Effector memory CD8-positive, alpha-beta T cell (primary cell): ENCODE measurements around the gene CRYBB1.

ENCODE experiments used
- ATAC-seq: fragments of 150-1000 bp; cut with Tn5 transposase; replicated peaks from 2 replicates; pipeline ENCODE4 v1.10.0; 2021; ENCODE audit warnings: mild to moderate bottlenecking, moderate library complexity
- DNase-seq, 3 experiments: peaks; one replicate each; pipeline ENCODE4 v3.0.0; 2021
- H3K27ac Mint-ChIP-seq, 2 donors: one replicate each; pipeline ENCODE4 v1.8.0; 2022; ENCODE audit warnings: mild to moderate bottlenecking in 2 of 2, mixed read lengths in 2 of 2, moderate library complexity in 2 of 2
- H3K27me3 Mint-ChIP-seq, 2 donors: one replicate each; pipeline ENCODE4 v1.8.0; 2022; ENCODE audit warnings: mixed read lengths in 2 of 2
- H3K36me3 Mint-ChIP-seq: one replicate; pipeline ENCODE4 v1.8.0; 2022; ENCODE audit warnings: mild to moderate bottlenecking, moderate library complexity, mixed read lengths; ENCODE audit not compliant: insufficient read depth
- H3K4me1 Mint-ChIP-seq, 2 donors: one replicate each; pipeline ENCODE4 v1.8.0; 2022; ENCODE audit warnings: low read depth in 2 of 2, mixed read lengths in 2 of 2
- H3K4me3 Mint-ChIP-seq, 2 donors: one replicate each; pipeline ENCODE4 v1.8.0; 2022; ENCODE audit warnings: mild to moderate bottlenecking in 2 of 2, mixed read lengths in 2 of 2, moderate library complexity in 2 of 2
- H3K9me3 Mint-ChIP-seq, 2 donors: one replicate each; pipeline ENCODE4 v1.8.0; 2022; ENCODE audit warnings: mixed read lengths in 2 of 2

Gene CRYBB1

GRCh38 chr22:26589367-26589844 is 28.4 kb downstream of the CRYBB1 start:
- DNase-seq (no peak), ATAC-seq (peak; percentile 3)
- peak overlapping the region; percentile 75 to 77 for H3K27ac Mint-ChIP-seq
- H3K36me3 Mint-ChIP-seq, result peaks cover 19% of the 10 kb centered on the region
- H3K4me3 Mint-ChIP-seq, result peak overlapping the region; percentile 85 to 92
- H3K27me3 Mint-ChIP-seq, result no peaks in the 10 kb centered on the region
- H3K9me3 Mint-ChIP-seq, result no peaks in the 10 kb centered on the region
- H3K4me1 Mint-ChIP-seq, result peaks cover 70 to 79% of the 10 kb centered on the region in 2 donors

DNA sequence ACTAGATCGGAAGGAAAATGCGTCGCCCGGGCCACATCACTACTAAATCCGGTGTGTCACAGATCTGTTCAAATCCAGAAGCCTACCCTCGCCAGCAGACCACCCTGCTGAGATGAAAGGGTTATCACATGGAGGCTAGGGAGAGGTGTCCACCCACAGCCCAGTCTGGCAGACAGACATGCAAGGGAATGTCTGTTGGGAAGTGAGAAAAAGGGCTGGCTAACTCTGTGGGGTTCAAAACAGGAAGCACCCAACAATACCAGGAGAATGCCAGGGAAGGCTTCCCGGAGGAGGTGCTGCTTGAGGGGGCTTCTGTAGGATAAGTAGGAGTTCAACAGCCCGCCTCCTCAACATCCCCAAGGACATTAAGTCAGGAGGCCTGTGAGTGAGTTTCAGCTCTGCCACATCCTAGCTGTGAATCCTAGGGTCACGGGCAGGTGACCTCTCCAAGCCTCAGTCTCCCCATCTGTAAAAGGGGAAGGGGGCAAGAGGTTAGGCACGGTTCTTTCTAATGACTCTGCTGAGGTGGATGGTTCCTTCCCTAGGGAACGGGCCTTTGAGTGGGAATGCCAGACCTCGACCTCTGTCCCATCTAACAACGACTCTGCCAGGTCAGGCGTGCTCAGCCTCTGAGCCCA is 29.0 kb downstream of the CRYBB1 start:
- DNase-seq (no peak), ATAC-seq (no peak)
- Mint-ChIP-seq H3K4me3 (peak overlapping the region; percentile 85 to 92), H3K27me3 (no peaks in the 10 kb centered on the region), H3K36me3 (peaks cover 24% of the 10 kb centered on the region), H3K4me1 (peaks cover 70 to 79% of the 10 kb centered on the region in 2 donors), H3K27ac (peak overlapping the region; percentile 75 to 77), H3K9me3 (no peaks in the 10 kb centered on the region)

GRCh38 chr22:26587991-26588613 is 29.7 kb downstream of the CRYBB1 start:
- no peaks in the 10 kb centered on the region for H3K27me3 Mint-ChIP-seq
- ATAC-seq (no peak), DNase-seq (no peak)
- H3K36me3 Mint-ChIP-seq, result peaks cover 29% of the 10 kb centered on the region
- H3K9me3 Mint-ChIP-seq, result no peaks in the 10 kb centered on the region
- peaks cover 66 to 76% of the 10 kb centered on the region in 2 donors for H3K4me1 Mint-ChIP-seq
- peak overlapping the region; percentile 85 to 92 for H3K4me3 Mint-ChIP-seq
- peak overlapping the region; percentile 75 to 77 for H3K27ac Mint-ChIP-seq

DNA sequence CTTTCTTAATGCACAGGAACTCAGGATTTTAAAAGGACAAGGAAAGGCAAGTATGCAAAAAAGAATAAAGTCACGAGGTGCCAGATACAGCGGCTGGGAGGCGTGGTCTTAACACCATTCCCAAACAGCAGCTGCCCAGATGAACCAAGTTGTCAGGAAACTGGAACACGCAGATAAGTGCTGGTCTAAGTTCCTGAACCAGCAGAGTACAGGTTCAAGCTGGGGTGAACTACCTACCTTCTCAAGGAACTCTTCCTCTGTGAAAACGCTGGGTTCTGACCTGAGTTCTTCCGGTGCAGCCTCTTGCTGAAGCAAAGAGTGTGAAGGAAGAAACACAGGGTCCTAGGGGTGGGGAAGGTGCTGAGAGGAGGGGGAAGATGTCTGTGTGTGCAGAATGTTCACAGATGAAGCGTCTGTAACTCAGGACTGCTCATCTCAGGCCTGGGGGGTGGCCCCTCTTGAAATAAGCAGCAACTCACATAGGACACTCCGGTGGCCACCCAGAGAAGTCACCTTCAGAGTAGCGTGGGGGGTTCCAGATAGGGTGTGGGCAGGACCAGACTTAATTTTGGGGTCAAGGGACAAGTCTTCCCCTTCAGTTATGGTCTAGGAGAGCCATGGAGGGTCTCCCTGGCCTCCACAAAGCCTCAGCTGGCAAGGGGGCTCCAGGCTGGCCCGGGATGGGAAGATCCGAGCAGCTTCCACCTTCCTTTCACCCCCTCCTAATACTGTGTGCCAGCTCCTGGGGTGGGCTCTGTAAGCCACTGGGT is 31.1 kb downstream of the CRYBB1 start:
- Mint-ChIP-seq H3K27ac (peak overlapping the region; percentile 77 to 90), H3K4me1 (peaks cover 52 to 71% of the 10 kb centered on the region in 2 donors), H3K4me3 (peak overlapping the region; percentile 70 to 92), H3K27me3 (no peaks in the 10 kb centered on the region), H3K36me3 (peaks cover 34% of the 10 kb centered on the region), H3K9me3 (no peaks in the 10 kb centered on the region)
- ATAC-seq, result peak; percentile 38
- peak in 1 of 3 experiments; percentile 24 for DNase-seq

DNA sequence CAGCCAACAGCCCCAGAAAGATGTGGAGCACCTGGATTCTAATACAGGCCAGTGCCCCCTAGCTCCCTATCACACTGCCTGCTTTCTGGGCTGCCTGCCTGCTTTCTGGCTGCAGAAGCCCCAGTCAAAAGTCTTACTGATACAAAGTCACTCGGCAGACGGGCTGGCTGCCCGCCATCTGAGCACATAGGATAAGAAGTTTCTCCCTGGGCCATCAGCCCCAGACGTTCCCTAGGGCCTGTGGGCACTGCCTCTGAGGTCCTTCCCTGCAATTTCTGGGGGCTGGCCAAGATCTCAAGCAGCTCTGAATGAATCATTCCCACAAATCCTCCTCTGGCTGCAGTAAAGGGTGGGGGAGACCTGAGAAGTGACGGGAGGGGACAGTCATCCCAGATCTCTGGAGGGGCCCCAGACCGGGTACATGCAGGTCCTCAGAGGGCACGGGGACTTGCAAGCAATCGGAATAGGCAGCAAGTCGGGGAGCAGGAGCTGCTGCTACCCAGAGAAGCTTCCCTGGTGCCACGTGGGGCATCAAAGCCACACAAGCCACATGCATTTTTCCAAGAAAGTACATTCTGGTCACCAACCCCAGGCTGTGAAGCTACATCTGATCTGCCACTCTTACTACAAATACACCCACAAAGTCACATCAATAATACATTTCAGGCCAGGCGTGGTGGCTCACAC is 32.6 kb downstream of the CRYBB1 start:
- Mint-ChIP-seq H3K27me3 (no peaks in the 10 kb centered on the region), H3K4me3 (peak overlapping the region; percentile 68 to 92), H3K4me1 (peaks cover 62 to 77% of the 10 kb centered on the region in 2 donors), H3K27ac (peak overlapping the region; percentile 85 to 90), H3K9me3 (no peaks in the 10 kb centered on the region), H3K36me3 (peaks cover 37% of the 10 kb centered on the region)
- ATAC-seq (no peak), DNase-seq (no peak)

DNA sequence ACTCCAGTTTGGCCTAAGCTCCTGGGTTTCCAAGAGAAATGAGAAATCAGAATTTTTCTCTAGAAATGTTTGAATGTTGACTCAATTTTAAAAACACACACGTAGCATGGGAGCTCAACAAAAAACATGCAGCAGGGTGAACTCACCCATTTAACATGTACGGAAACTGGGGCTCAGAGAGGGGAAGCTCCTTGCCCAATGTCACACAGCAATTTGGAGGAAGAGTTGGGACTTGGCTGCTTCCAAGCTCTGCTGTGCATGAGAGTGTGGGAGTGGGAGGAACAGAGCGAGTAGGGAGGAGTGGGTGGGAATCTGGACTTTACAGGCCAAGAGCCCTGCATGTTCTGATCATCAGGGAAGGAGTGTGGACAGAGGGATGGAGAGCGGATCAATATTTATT is 33.8 kb downstream of the CRYBB1 start:
- DNase-seq (no peak), ATAC-seq (no peak)
- peak overlapping the region; percentile 68 to 92 for H3K4me3 Mint-ChIP-seq

GRCh38 chr22:26581633-26582168 is 36.1 kb downstream of the CRYBB1 start:
- H3K27ac Mint-ChIP-seq, result peak overlapping the region; percentile 75 to 93
- DNase-seq, result no peak
- no peak for ATAC-seq
- peaks cover 62 to 81% of the 10 kb centered on the region in 2 donors for H3K4me1 Mint-ChIP-seq
- H3K36me3 Mint-ChIP-seq, result peaks cover 51% of the 10 kb centered on the region
- H3K9me3 Mint-ChIP-seq, result no peaks in the 10 kb centered on the region
- H3K27me3 Mint-ChIP-seq, result no peaks in the 10 kb centered on the region
- peak overlapping the region in 1 of 2 donors; percentile 87 for H3K4me3 Mint-ChIP-seq

More for the DNA sequence above, 33.8 kb downstream of the CRYBB1 start:
- Mint-ChIP-seq H3K27ac (peak overlapping the region; percentile 85 to 90), H3K4me1 (peaks cover 69 to 88% of the 10 kb centered on the region in 2 donors), H3K9me3 (no peaks in the 10 kb centered on the region), H3K36me3 (peaks cover 37% of the 10 kb centered on the region), H3K27me3 (no peaks in the 10 kb centered on the region)

DNA sequence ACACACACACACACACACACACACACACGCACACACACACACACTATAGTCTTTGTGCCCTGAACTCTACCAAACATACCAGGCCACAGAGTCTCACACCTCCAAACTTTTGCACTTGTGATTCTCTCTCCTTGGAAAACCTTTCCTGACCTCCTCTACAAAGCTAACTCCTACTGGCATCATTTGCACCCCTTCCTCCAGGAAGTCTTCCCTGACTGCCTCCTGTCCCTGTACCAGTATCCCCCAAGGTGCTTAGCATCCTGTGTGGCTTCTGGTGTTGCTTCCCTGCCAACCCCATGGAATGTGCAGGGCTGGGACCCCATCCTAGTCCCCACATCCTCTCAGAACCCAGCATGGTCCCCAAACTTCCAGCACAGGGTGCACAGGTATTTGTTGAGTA is 36.8 kb downstream of the CRYBB1 start:
- Mint-ChIP-seq H3K9me3 (no peaks in the 10 kb centered on the region), H3K4me1 (peaks cover 61 to 80% of the 10 kb centered on the region in 2 donors), H3K27me3 (no peaks in the 10 kb centered on the region), H3K4me3 (peak overlapping the region; percentile 11 to 87), H3K27ac (peak overlapping the region; percentile 75 to 93), H3K36me3 (peaks cover 45% of the 10 kb centered on the region)
- DNase-seq, result no peak
- no peak for ATAC-seq

DNA sequence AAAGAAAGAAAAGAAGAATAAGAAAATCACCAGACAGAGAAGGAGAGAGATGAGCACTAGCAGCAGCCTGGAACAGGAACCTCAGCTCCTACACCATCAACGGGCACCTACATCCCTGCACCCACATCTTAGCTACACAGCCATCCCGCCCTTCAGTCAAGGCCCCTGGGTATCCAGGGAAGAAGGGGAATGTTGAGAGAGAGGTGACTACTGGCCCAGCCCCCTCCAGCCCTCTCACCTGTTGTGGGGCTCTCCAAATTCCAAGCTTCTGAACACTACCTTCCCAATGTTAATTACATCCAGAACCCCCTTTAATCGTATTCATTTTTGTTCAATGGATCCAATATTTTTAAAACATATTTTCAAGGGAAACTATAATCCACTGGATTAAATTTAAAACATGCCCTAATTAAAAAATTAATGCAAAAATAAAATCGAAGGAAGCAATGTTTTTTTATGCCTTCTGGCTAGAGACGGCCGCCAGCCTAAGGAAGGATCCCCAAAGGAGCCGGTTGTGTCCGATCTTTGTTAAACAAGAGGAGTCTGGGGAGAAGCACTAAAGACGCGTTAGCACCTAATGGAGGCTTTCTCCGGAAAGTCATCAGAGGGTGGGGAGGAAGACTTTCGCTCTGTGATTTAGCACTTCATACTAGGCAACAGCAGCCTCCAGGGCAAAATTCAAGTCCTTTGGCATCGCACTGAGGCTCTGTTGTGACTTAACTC is 37.4 kb downstream of the CRYBB1 start:
- DNase-seq, result no peak
- Mint-ChIP-seq H3K27me3 (no peaks in the 10 kb centered on the region), H3K4me1 (peaks cover 59 to 77% of the 10 kb centered on the region in 2 donors), H3K36me3 (peaks cover 41% of the 10 kb centered on the region), H3K9me3 (no peaks in the 10 kb centered on the region), H3K4me3 (peak overlapping the region; percentile 73 to 87), H3K27ac (peak overlapping the region; percentile 75 to 93)
- no peak for ATAC-seq

GRCh38 chr22:26579331-26579886 is 38.4 kb downstream of the CRYBB1 start:
- ATAC-seq, result peak; percentile 94
- Mint-ChIP-seq H3K4me3 (peak overlapping the region; percentile 73 to 87), H3K9me3 (no peaks in the 10 kb centered on the region), H3K4me1 (peaks cover 55 to 76% of the 10 kb centered on the region in 2 donors), H3K36me3 (peaks cover 40% of the 10 kb centered on the region), H3K27me3 (no peaks in the 10 kb centered on the region), H3K27ac (peak overlapping the region; percentile 75 to 93)
- peak; percentile 54 to 58 (median 55) for DNase-seq

- no peak for DNase-seq
- Mint-ChIP-seq H3K27me3 (no peaks in the 10 kb centered on the region), H3K27ac (peak overlapping the region in 1 of 2 donors; percentile 69), H3K4me3 (no peak overlapping the region), H3K36me3 (peaks cover 20% of the 10 kb centered on the region), H3K4me1 (peaks cover 64 to 81% of the 10 kb centered on the region in 2 donors), H3K9me3 (no peaks in the 10 kb centered on the region)
- no peak for ATAC-seq
Observed at GRCh38 chr22:26577081-26577480, 40.7 kb downstream of the CRYBB1 start.

DNA sequence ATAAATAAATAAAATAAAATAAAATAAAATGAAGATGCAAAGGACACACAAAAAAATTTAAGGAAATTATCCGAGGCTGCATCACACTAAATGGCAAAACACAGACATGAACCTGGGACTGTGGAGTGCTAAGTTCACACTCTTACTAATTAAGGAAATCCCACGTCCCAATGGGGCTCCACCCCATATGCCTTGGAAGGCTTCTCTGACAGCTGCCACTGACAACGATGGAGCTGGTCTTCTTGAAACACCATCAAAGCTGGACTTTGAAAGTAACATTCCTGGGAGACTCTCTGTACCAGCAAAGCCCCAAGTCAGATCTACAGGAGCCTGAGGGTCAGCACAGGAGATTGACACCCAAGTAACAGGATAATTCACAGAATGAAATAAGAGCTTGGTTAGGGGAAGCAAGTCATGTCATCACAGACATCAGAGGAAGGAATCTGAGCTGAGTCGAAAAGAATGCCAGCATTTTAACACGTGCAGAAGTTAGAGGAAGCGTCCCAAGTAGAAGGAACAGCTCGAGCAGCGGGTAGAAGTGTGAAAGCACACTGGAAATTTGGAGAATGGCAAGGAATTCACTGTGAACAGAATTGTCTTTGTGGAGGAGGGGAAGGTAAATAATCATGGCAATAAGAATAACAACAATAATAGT is 41.7 kb downstream of the CRYBB1 start:
- Mint-ChIP-seq H3K9me3 (no peaks in the 10 kb centered on the region), H3K27ac (peak overlapping the region; percentile 2 to 33), H3K36me3 (peaks cover 14% of the 10 kb centered on the region), H3K4me1 (peaks cover 69 to 84% of the 10 kb centered on the region in 2 donors), H3K4me3 (peak overlapping the region in 1 of 2 donors; percentile 38), H3K27me3 (no peaks in the 10 kb centered on the region)
- ATAC-seq (no peak), DNase-seq (no peak)
